Thyroid gland (tissue), 4 donors: ENCODE measurements around the gene ZNF627.

ENCODE experiments used
- POLR2A ChIP-seq, 2 donors: fragments of 450-650 bp; IDR thresholded peaks; one replicate each; pipeline ENCODE4 v1.6.1; 2017; ENCODE audit warnings: antibody characterized with exemption in 2 of 2, mild to moderate bottlenecking in 2 of 2, moderate library complexity in 1 of 2
- TF ChIP-seq, protein P1 (sequence below), 6 experiments: fragments of 200-600 bp in 3 of 6; fragments of 450-650 bp in 3 of 6; sonication (generic) in 3 of 6; IDR thresholded peaks; one replicate each; pipeline ENCODE4 v1.5.1; 2016 to 2019; ENCODE audit warnings: antibody characterized with exemption in 6 of 6, mild to moderate bottlenecking in 2 of 6, inconsistent platforms in 1 of 6, moderate library complexity in 1 of 6

DNA sequence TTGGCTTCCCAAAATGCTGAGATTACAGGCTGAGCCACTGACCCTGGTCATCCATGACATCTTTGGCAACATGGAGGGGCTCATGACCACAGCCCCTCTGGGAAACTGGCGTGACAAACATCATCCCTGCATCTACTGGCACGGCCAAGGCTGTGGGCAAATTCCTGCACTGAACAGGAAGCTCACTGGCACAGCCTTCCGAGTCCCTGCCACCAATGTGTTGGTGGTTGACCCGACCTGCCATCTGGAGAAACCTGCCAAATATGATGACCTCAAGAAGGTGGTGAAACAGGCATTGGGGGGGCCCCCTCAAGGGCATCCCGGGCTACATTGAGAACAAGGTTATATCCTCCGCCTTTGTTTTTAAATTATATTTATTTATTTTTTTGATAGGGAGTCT, 11.0 kb upstream of the ZNF627 start:
- no peak for TF ChIP-seq POLR2A (IDR thresholded peaks at IDR 0.05)
- TF ChIP-seq, protein P1, sequence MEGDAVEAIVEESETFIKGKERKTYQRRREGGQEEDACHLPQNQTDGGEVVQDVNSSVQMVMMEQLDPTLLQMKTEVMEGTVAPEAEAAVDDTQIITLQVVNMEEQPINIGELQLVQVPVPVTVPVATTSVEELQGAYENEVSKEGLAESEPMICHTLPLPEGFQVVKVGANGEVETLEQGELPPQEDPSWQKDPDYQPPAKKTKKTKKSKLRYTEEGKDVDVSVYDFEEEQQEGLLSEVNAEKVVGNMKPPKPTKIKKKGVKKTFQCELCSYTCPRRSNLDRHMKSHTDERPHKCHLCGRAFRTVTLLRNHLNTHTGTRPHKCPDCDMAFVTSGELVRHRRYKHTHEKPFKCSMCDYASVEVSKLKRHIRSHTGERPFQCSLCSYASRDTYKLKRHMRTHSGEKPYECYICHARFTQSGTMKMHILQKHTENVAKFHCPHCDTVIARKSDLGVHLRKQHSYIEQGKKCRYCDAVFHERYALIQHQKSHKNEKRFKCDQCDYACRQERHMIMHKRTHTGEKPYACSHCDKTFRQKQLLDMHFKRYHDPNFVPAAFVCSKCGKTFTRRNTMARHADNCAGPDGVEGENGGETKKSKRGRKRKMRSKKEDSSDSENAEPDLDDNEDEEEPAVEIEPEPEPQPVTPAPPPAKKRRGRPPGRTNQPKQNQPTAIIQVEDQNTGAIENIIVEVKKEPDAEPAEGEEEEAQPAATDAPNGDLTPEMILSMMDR (IDR thresholded peaks at IDR 0.05) = no peak
